Ovary (tissue), 3 donors: ENCODE measurements around the gene PCYOX1L.

Experiments
- CTCF ChIP-seq, 3 donors: fragments of 450-650 bp in 2 of 3; fragments of 200-600 bp in 1 of 3; IDR thresholded peaks; one replicate each; pipeline versions ENCODE4 v1.5.1 to v1.8.0; 2016 to 2022; ENCODE audit warnings: antibody characterized with exemption in 3 of 3, mild to moderate bottlenecking in 1 of 3
- EP300 ChIP-seq: sonication (generic); formaldehyde crosslinking; IDR thresholded peaks from one replicate; pipeline ENCODE4 v1.6.1; 2017; ENCODE audit warnings: antibody characterized with exemption
- POLR2A ChIP-seq: fragments of 450-650 bp; IDR thresholded peaks from one replicate; pipeline ENCODE4 v1.6.1; 2017; ENCODE audit warnings: antibody characterized with exemption, mild to moderate bottlenecking, moderate library complexity
- donor health status: DM: no; HTN: no; CAD: no.

DNA sequence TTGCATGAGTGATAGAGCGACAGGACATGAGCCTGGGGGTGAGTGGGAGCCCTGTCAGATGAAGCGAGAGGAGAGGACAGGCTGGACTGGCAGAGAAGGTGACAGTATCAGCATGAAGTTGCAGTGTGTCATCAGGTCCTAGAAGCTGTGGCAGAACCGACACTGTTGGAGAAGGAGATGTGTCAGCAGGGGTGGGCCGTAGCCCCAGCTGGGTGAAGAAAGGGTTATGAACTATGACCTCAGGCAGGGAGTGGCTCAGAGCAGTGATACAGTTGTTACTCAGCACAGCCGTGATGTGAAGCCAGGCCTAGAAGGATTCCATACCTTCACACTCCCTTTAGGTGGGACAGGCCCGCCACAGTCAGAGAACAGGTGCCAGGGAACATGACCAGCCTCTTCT lies 7.6 kb downstream of the PCYOX1L start:
- TF ChIP-seq POLR2A (no peak), CTCF (IDR thresholded peaks at IDR 0.05) (no peak), EP300 (no peak)
